ENCODE results near the gene MCRS1. TPM values are rescaled to one million over a fixed set of nuclear protein-coding genes. Genes with fewer than 3 reads are reported as not detected.

The MCRS1 gene
- polyA plus RNA-seq, 1 experiment = 47.0 TPM

- no peak for DNase-seq (ENCODE audit: low read depth, low spot score)
- H3K9me3 ChIP-seq (ENCODE audit: control insufficient read depth, insufficient read depth, low read length) = no peaks in the 10 kb centered on the region; the same call in 1 of the 2 replicates
- no peak overlapping the region for H3K27ac ChIP-seq (ENCODE audit: low read depth, low read length)
- POLR2A ChIA-PET = no interaction called here
- TF ChIP-seq CTCF (IDR thresholded peaks at IDR 0.05; ENCODE audit: low read depth, low read length) = no peak
- CTCF ChIA-PET = interaction anchor here (2.1 kb wide), 1 partner anchor 181 kb away, joined by 5 read pairs; no protein-coding TSS in a partner anchor
- H3K27me3 ChIP-seq (ENCODE audit: control insufficient read depth, insufficient read depth, low read length) = peaks cover 49% of the 10 kb centered on the region
- H3K4me3 ChIP-seq (ENCODE audit: low read depth, low read length) = no peak overlapping the region
Observed at GRCh38 chr12:49539406-49540228, 28.3 kb downstream of the MCRS1 start.

GRCh38 chr12:49538510-49539403 lies 29.2 kb downstream of the MCRS1 start, which contains the start of gene KCNH3:
TSS of gene KCNH3 (plus strand) at chr12:49539030. CDS start at chr12:49539417, 387 bp downstream.
- no peak within 1 kb of the TSS for H3K27ac ChIP-seq (ENCODE audit: low read depth, low read length)
- H3K27me3 ChIP-seq (ENCODE audit: control insufficient read depth, insufficient read depth, low read length) = peaks cover 47% of the 10 kb centered on the region
- peak within 1 kb of the TSS; percentile 42 for H3K4me3 ChIP-seq (ENCODE audit: low read depth, low read length)
- CTCF ChIA-PET = interaction anchor here (2.1 kb wide), 1 partner anchor 180 kb away, joined by 5 read pairs; no protein-coding TSS in a partner anchor
- no peak for TF ChIP-seq CTCF (IDR thresholded peaks at IDR 0.05; ENCODE audit: low read depth, low read length)
- no peaks in the 10 kb centered on the region; the same call in 1 of the 2 replicates for H3K9me3 ChIP-seq (ENCODE audit: control insufficient read depth, insufficient read depth, low read length)
- POLR2A ChIA-PET = no interaction called here
- no peak for DNase-seq (ENCODE audit: low read depth, low spot score)

- Histone ChIP-seq H3K4me3 (ENCODE audit: low read depth, low read length) (peak overlapping the region; percentile 42), H3K27me3 (ENCODE audit: control insufficient read depth, insufficient read depth, low read length) (peaks cover 42% of the 10 kb centered on the region), H3K9me3 (ENCODE audit: control insufficient read depth, insufficient read depth, low read length) (no peaks in the 10 kb centered on the region; the same call in 1 of the 2 replicates), H3K27ac (ENCODE audit: low read depth, low read length) (no peak overlapping the region)
- POLR2A ChIA-PET = no interaction called here
- no peak for DNase-seq (ENCODE audit: low read depth, low spot score)
- CTCF ChIA-PET = interaction anchor here (0.5 to 2.1 kb wide), 3 partner anchors 180 to 201 kb away, joined by 3 to 5 read pairs (median 3); no protein-coding TSS in a partner anchor
- TF ChIP-seq CTCF (IDR thresholded peaks at IDR 0.05; ENCODE audit: low read depth, low read length) = no peak
Observed at GRCh38 chr12:49537752-49538509, 30.0 kb downstream of the MCRS1 start.

GRCh38 chr12:49537231-49537751 lies 30.7 kb downstream of the MCRS1 start:
- no peak overlapping the region for H3K4me3 ChIP-seq (ENCODE audit: low read depth, low read length)
- no peak for DNase-seq (ENCODE audit: low read depth, low spot score)
- H3K27me3 ChIP-seq (ENCODE audit: control insufficient read depth, insufficient read depth, low read length) = peaks cover 37% of the 10 kb centered on the region
- ChIA-PET CTCF (interaction anchor here (0.5 to 0.9 kb wide), 4 partner anchors 48 to 208 kb away, joined by 3 to 7 read pairs (median 3); no protein-coding TSS in a partner anchor), POLR2A (no interaction called here)
- no peak overlapping the region for H3K27ac ChIP-seq (ENCODE audit: low read depth, low read length)
- no peaks in the 10 kb centered on the region; the same call in 1 of the 2 replicates for H3K9me3 ChIP-seq (ENCODE audit: control insufficient read depth, insufficient read depth, low read length)
- no peak for TF ChIP-seq CTCF (IDR thresholded peaks at IDR 0.05; ENCODE audit: low read depth, low read length)

Data from AG04450 (cell line).